Measurements from ENCODE around the gene ZNF185. TPM values are rescaled to one million over a fixed set of nuclear protein-coding genes. Genes with fewer than 3 reads are reported as not detected.

Gene ZNF185
- total and polyA plus RNA-seq, 2 of the 8 experiments (the other 6 are each of a cell fraction or from before 2014, with no cell fraction given), result 15.6 to 20.1 TPM

GRCh38 chrX:152861826-152862225 is 36.0 kb upstream of the ZNF185 start:
- no peak overlapping the region for H4K5ac ChIP-seq (ENCODE audit: insufficient read length, low read depth, low read length)
- H2AFZ ChIP-seq (ENCODE audit: low read length), result no peak overlapping the region
- no peak overlapping the region for H3K56ac ChIP-seq (replicated peaks; ENCODE audit: insufficient read length, low read depth, low read length)
- H3K9ac ChIP-seq (replicated peaks in 1 of 4; ENCODE audit: extremely low read depth in 1 of 4, low read depth in 3 of 4, low read length in 3 of 4), result no peak overlapping the region
- no peaks in the 10 kb centered on the region for H3K79me2 ChIP-seq (ENCODE audit: control insufficient read depth in 1 of 2, insufficient read depth in 2 of 2, low read length in 2 of 2)
- H4K8ac ChIP-seq (ENCODE audit: extremely low read depth, insufficient read depth, low read length), result no peak overlapping the region
- 76% methylated on average over 6 of the region's 6 CpGs; no CpG with 5 or more reads in 1 of the 2 experiments for WGBS, 2 experiments (ENCODE audit: extremely low coverage in 1 of 2, insufficient coverage in 1 of 2, insufficient read length in 1 of 2, insufficient replicate concordance in 2 of 2, low coverage in 1 of 2, low lambda C conversion rate in 2 of 2, missing lambda C conversion rate in 1 of 2)
- no peaks in the 10 kb centered on the region for H3K27me3 ChIP-seq (replicated peaks in 1 of 4; ENCODE audit: control insufficient read depth in 3 of 4, extremely low read depth in 1 of 4, insufficient read depth in 3 of 4, low read length in 3 of 4)
- no peaks in the 10 kb centered on the region for H3K23me2 ChIP-seq (ENCODE audit: low read depth, low read length)
- H3K4me1 ChIP-seq (replicated peaks in 1 of 4; ENCODE audit: control insufficient read depth in 3 of 4, insufficient read depth in 4 of 4, low read length in 3 of 4), result no peaks in the 10 kb centered on the region
- no peak overlapping the region for H2BK12ac ChIP-seq (ENCODE audit: low read depth, low read length)
- H3K9me3 ChIP-seq (ENCODE audit: insufficient read depth in 2 of 2, low read depth in 1 of 2, low read length in 1 of 2), result no peaks in the 10 kb centered on the region
- no peak overlapping the region for H2BK5ac ChIP-seq (ENCODE audit: low read depth, low read length)
- peaks cover 2 to 30% (median 15%) of the 10 kb centered on the region in 4 experiments; a peak in 6 of 8 replicates for H3K36me3 ChIP-seq (ENCODE audit: control insufficient read depth in 2 of 4, insufficient read depth in 4 of 4, low read length in 3 of 4)
- no peak overlapping the region for H2AK5ac ChIP-seq (ENCODE audit: low read depth, low read length)
- CTCF ChIA-PET (ENCODE audit: partially characterized antibody), result no interaction called here
- no peak overlapping the region for H3K4me3 ChIP-seq (ENCODE audit: extremely low read depth in 1 of 4, insufficient read depth in 2 of 4, low read depth in 3 of 4, low read length in 4 of 4)
- FAIRE-seq (no peak), DNase-seq (ENCODE audit: low read depth in 1 of 2, low spot score in 2 of 2) (no peak)
- H3K27ac ChIP-seq (ENCODE audit: low read depth, low read length), result no peak overlapping the region
- H2BK120ac ChIP-seq (replicated peaks; ENCODE audit: low read depth, low read length), result no peak overlapping the region
- POLR2A ChIA-PET (ENCODE audit: partially characterized antibody), result no interaction called here
- no peak overlapping the region for H2BK20ac ChIP-seq (ENCODE audit: low read length)
- H3K14ac ChIP-seq (ENCODE audit: insufficient read length), result no peak overlapping the region
- no peak overlapping the region for H3K4me2 ChIP-seq (ENCODE audit: insufficient read depth in 1 of 2, low read depth in 2 of 2, low read length in 2 of 2)
- H4K20me1 ChIP-seq (replicated peaks in 1 of 2; ENCODE audit: control insufficient read depth in 1 of 2, insufficient read depth in 2 of 2, low read length in 2 of 2), result no peaks in the 10 kb centered on the region
- H3K23ac ChIP-seq (ENCODE audit: insufficient read length), result no peak overlapping the region
- no peak overlapping the region for H2BK15ac ChIP-seq (ENCODE audit: low read length)
- H3K4ac ChIP-seq (replicated peaks; ENCODE audit: insufficient read length, low read depth, low read length), result no peak overlapping the region
- no peak overlapping the region for H3K18ac ChIP-seq (ENCODE audit: extremely low read depth, low read length)
- no peaks in the 10 kb centered on the region for H3K79me1 ChIP-seq (ENCODE audit: low read depth, low read length)
- H4K91ac ChIP-seq (replicated peaks; ENCODE audit: insufficient read length, low read length), result no peak overlapping the region
- TF ChIP-seq TEAD4 (IDR thresholded peaks at IDR 0.05; ENCODE audit: low read depth, low read length), result no peak
- no peak for TF ChIP-seq SP1 (IDR thresholded peaks at IDR 0.05; ENCODE audit: low read depth, low read length)
- no peak for TF ChIP-seq USF2 (IDR thresholded peaks at IDR 0.05; ENCODE audit: low read length)
- no peak for TF ChIP-seq BCL11A (IDR thresholded peaks at IDR 0.05; ENCODE audit: low read depth in 2 of 2, low read length in 2 of 2)
- TF ChIP-seq RBBP5 (IDR thresholded peaks at IDR 0.05; ENCODE audit: borderline replicate concordance, low read depth, low read length), result no peak
- TF ChIP-seq JUN (IDR thresholded peaks at IDR 0.05; ENCODE audit: low read depth, low read length), result no peak

Data from H1 (cell line).